H1 (cell line): ENCODE measurements around the gene RAB11B. TPM values are rescaled to one million over a fixed set of nuclear protein-coding genes. Genes with fewer than 3 reads are reported as not detected.

Source experiments
- CTCF ChIA-PET: fragments of 300-600 bp; sonication (Branson Sonifier 250); formaldehyde crosslinking; loops from one replicate; lab custom pipeline; 2021; ENCODE audit not compliant: partially characterized antibody; lab: Charles Lee
- POLR2A ChIA-PET: fragments of 300-600 bp; sonication (Branson Sonifier 250); formaldehyde crosslinking; loops from one replicate; lab custom pipeline; 2021; ENCODE audit warnings: inconsistent platforms; ENCODE audit not compliant: partially characterized antibody; lab: Charles Lee
- DNase-seq, 2 experiments: peaks; one replicate each; pipeline versions ENCODE4 v3.0.0 to v3.0.0-alpha.2; 2010 to 2022; ENCODE audit warnings: low spot score in 2 of 2, low read depth in 1 of 2, mixed read lengths in 1 of 2
- FAIRE-seq: peaks from 2 replicates; lab custom pipeline; 2011; peaks lifted over from hg19 to GRCh38; lab: Jason Lieb, UNC
- H2AFZ ChIP-seq: 2 replicates; pipeline ENCODE4 v1.8.1; 2012; ENCODE audit warnings: low read length, inconsistent platforms
- H2AK5ac ChIP-seq: 2 replicates; pipeline ENCODE4 v1.6.1; 2013; ENCODE audit warnings: low read depth, low read length
- H2BK120ac ChIP-seq: replicated peaks from 2 replicates; pipeline ENCODE3; 2013; ENCODE audit warnings: low read depth, low read length, inconsistent platforms
- H2BK12ac ChIP-seq: 2 replicates; pipeline ENCODE4 v1.6.1; 2013; ENCODE audit warnings: low read depth, low read length
- H2BK15ac ChIP-seq: 2 replicates; pipeline ENCODE4 v1.6.1; 2013; ENCODE audit warnings: low read length
- H2BK20ac ChIP-seq: 2 replicates; pipeline ENCODE4 v1.6.1; 2013; ENCODE audit warnings: low read length
- H2BK5ac ChIP-seq: 2 replicates; pipeline ENCODE4 v1.6.1; 2013; ENCODE audit warnings: low read depth, low read length
- H3K14ac ChIP-seq: 2 replicates; pipeline ENCODE4 v1.6.1; 2013; ENCODE audit warnings: inconsistent platforms; ENCODE audit not compliant: insufficient read length
- H3K18ac ChIP-seq: 2 replicates; pipeline ENCODE4 v1.6.1; 2013; ENCODE audit warnings: low read length; ENCODE audit errors: extremely low read depth
- H3K23ac ChIP-seq: 2 replicates; pipeline ENCODE4 v1.6.1; 2013; ENCODE audit warnings: inconsistent platforms; ENCODE audit not compliant: insufficient read length
- H3K23me2 ChIP-seq: 2 replicates; pipeline ENCODE4 v1.6.1; 2013; ENCODE audit warnings: low read depth, low read length
- H3K27ac ChIP-seq: 2 replicates; pipeline ENCODE4 v1.6.1; 2011; ENCODE audit warnings: low read depth, low read length, inconsistent platforms
- H3K27me3 ChIP-seq, 4 experiments: replicated peaks in 1 of 4; 1 replicate in 1 of 4; 2 replicates in 3 of 4; pipeline versions ENCODE4 v1.6.1 to v1.8.1; 2011 to 2013; ENCODE audit warnings: low read length in 3 of 4, mild to moderate bottlenecking in 3 of 4, inconsistent platforms in 2 of 4, mixed read lengths in 2 of 4, moderate library complexity in 1 of 4; ENCODE audit not compliant: control insufficient read depth in 3 of 4, insufficient read depth in 3 of 4; ENCODE audit errors: extremely low read depth in 1 of 4
- H3K36me3 ChIP-seq, 4 experiments: 2 replicates each; pipeline versions ENCODE4 v1.6.1 to v1.8.1; 2011 to 2013; ENCODE audit warnings: mild to moderate bottlenecking in 4 of 4, low read length in 3 of 4, moderate library complexity in 2 of 4, control low read depth in 1 of 4, inconsistent platforms in 1 of 4; ENCODE audit not compliant: insufficient read depth in 4 of 4, control insufficient read depth in 2 of 4
- H3K4ac ChIP-seq: replicated peaks from 2 replicates; pipeline ENCODE3; 2013; ENCODE audit warnings: low read length, low read depth, mixed read lengths, inconsistent platforms; ENCODE audit not compliant: insufficient read length
- H3K4me1 ChIP-seq, 4 experiments: replicated peaks in 1 of 4; 1 replicate in 1 of 4; 2 replicates in 3 of 4; pipeline versions ENCODE4 v1.6.1 to v1.8.1; 2011 to 2013; ENCODE audit warnings: low read length in 3 of 4, inconsistent platforms in 2 of 4, mixed read lengths in 1 of 4; ENCODE audit not compliant: insufficient read depth in 4 of 4, control insufficient read depth in 3 of 4
- H3K4me2 ChIP-seq, 2 experiments: 2 replicates each; pipeline versions ENCODE4 v1.6.1 to v1.8.1; 2011 to 2013; ENCODE audit warnings: low read depth in 2 of 2, low read length in 2 of 2, control low read depth in 1 of 2, inconsistent platforms in 1 of 2, mild to moderate bottlenecking in 1 of 2; ENCODE audit not compliant: insufficient read depth in 1 of 2
- H3K4me3 ChIP-seq, 4 experiments: fragments of 200-600, 300-600 bp in 1 of 4; sonication (generic), shearing (Covaris generic), sonication (Bioruptor Twin) in 1 of 4; 2 replicates each; pipeline versions ENCODE4 v1.5.1 to v1.8.1; 2011 to 2016; ENCODE audit warnings: low read length in 4 of 4, low read depth in 3 of 4, control low read depth in 2 of 4, inconsistent platforms in 2 of 4, mild to moderate bottlenecking in 2 of 4, mixed read lengths in 1 of 4, moderate library complexity in 1 of 4; ENCODE audit not compliant: insufficient read depth in 2 of 4; ENCODE audit errors: extremely low read depth in 1 of 4
- H3K56ac ChIP-seq: replicated peaks from 2 replicates; pipeline ENCODE3; 2013; ENCODE audit warnings: low read depth, mild to moderate bottlenecking, mixed read lengths, low read length, inconsistent platforms; ENCODE audit not compliant: insufficient read length
- H3K79me1 ChIP-seq: 2 replicates; pipeline ENCODE4 v1.6.1; 2013; ENCODE audit warnings: low read depth, low read length, control low read depth
- H3K79me2 ChIP-seq, 2 experiments: 2 replicates each; pipeline versions ENCODE4 v1.6.1 to v1.8.1; 2012 to 2013; ENCODE audit warnings: low read length in 2 of 2, mild to moderate bottlenecking in 2 of 2, inconsistent platforms in 1 of 2; ENCODE audit not compliant: insufficient read depth in 2 of 2, control insufficient read depth in 1 of 2
- H3K9ac ChIP-seq, 4 experiments: replicated peaks in 1 of 4; 1 replicate in 1 of 4; 2 replicates in 3 of 4; pipeline versions ENCODE4 v1.6.1 to v1.8.1; 2011 to 2013; ENCODE audit warnings: low read depth in 3 of 4, low read length in 3 of 4, control low read depth in 2 of 4, mild to moderate bottlenecking in 2 of 4, moderate library complexity in 2 of 4, inconsistent platforms in 1 of 4; ENCODE audit errors: extremely low read depth in 1 of 4
- H3K9me3 ChIP-seq, 2 experiments: 2 replicates each; pipeline versions ENCODE4 v1.6.1 to v1.8.1; 2012 to 2013; ENCODE audit warnings: mild to moderate bottlenecking in 2 of 2, moderate library complexity in 2 of 2, control low read depth in 1 of 2, inconsistent platforms in 1 of 2, low read depth in 1 of 2, low read length in 1 of 2, mixed read lengths in 1 of 2; ENCODE audit not compliant: insufficient read depth in 2 of 2
- H4K20me1 ChIP-seq, 2 experiments: replicated peaks in 1 of 2; 2 replicates each; pipeline versions ENCODE3 to v1.8.1; 2011 to 2013; ENCODE audit warnings: inconsistent platforms in 2 of 2, low read length in 2 of 2, mild to moderate bottlenecking in 1 of 2; ENCODE audit not compliant: insufficient read depth in 2 of 2, control insufficient read depth in 1 of 2
- H4K5ac ChIP-seq: 2 replicates; pipeline ENCODE4 v1.6.1; 2013; ENCODE audit warnings: low read length, low read depth, mixed read lengths, inconsistent platforms; ENCODE audit not compliant: insufficient read length
- H4K8ac ChIP-seq: 2 replicates; pipeline ENCODE4 v1.8.0; 2013; ENCODE audit warnings: mild to moderate bottlenecking, moderate library complexity, low read length, inconsistent platforms; ENCODE audit not compliant: insufficient read depth; ENCODE audit errors: extremely low read depth
- H4K91ac ChIP-seq: replicated peaks from 2 replicates; pipeline ENCODE3; 2013; ENCODE audit warnings: low read length, mixed read lengths, inconsistent platforms; ENCODE audit not compliant: insufficient read length
- ASH2L ChIP-seq: fragments of 200-600, 300-600 bp; sonication (generic); IDR thresholded peaks from one replicate; pipeline ENCODE4 v1.7.1; 2017; ENCODE audit warnings: low read length
- BACH1 ChIP-seq: IDR thresholded peaks from 2 replicates; pipeline ENCODE4 v1.6.1; 2012; ENCODE audit warnings: low read length, improper control_type of control experiment
- BRCA1 ChIP-seq: IDR thresholded peaks from 2 replicates; pipeline ENCODE4 v1.6.1; 2012; ENCODE audit warnings: low read depth, low read length, improper control_type of control experiment
- CBX8 ChIP-seq: fragments of 300-800, 300-1000 bp; sonication (generic); IDR thresholded peaks from 2 replicates; pipeline ENCODE4 v1.7.1; 2016; ENCODE audit warnings: low read depth, low read length, borderline replicate concordance
- CHD1 ChIP-seq: IDR thresholded peaks from 2 replicates; pipeline ENCODE4 v1.6.1; 2012; ENCODE audit warnings: low read depth, low read length, improper control_type of control experiment
- CHD2 ChIP-seq: IDR thresholded peaks from 2 replicates; pipeline ENCODE4 v1.6.1; 2012; ENCODE audit warnings: low read length, improper control_type of control experiment
- EGR1 ChIP-seq: IDR thresholded peaks from 2 replicates; pipeline ENCODE4 v1.6.1; 2011; ENCODE audit warnings: low read depth, low read length, borderline replicate concordance
- GABPA ChIP-seq: IDR thresholded peaks from 2 replicates; pipeline ENCODE4 v1.6.1; 2011; ENCODE audit warnings: mild to moderate bottlenecking, low read length, moderate library complexity, borderline replicate concordance; ENCODE audit not compliant: insufficient read depth
- JUN ChIP-seq: IDR thresholded peaks from 2 replicates; pipeline ENCODE4 v1.6.1; 2011; ENCODE audit warnings: low read depth, mild to moderate bottlenecking, improper control_type of control experiment, low read length
- JUND ChIP-seq: IDR thresholded peaks from 2 replicates; pipeline ENCODE4 v1.6.1; 2011; ENCODE audit warnings: mild to moderate bottlenecking, improper control_type of control experiment, low read length
- RNF2 ChIP-seq: fragments of 200-900, 300-1000 bp; sonication (generic); IDR thresholded peaks from 2 replicates; pipeline ENCODE4 v1.7.1; 2016; ENCODE audit warnings: borderline replicate concordance, low read depth, mild to moderate bottlenecking, antibody characterized with exemption, low read length; ENCODE audit not compliant: poor library complexity, severe bottlenecking; ENCODE audit errors: missing control alignments
- SP2 ChIP-seq: IDR thresholded peaks from 2 replicates; pipeline ENCODE4 v1.6.1; 2012; ENCODE audit warnings: mild to moderate bottlenecking, low read length, inconsistent platforms
- SP4 ChIP-seq: IDR thresholded peaks from 2 replicates; pipeline ENCODE4 v1.6.1; 2012; ENCODE audit warnings: low read length, inconsistent platforms
- SUZ12 ChIP-seq: fragments of 200-600 bp; sonication (generic); IDR thresholded peaks from 2 replicates; pipeline ENCODE4 v1.6.1; 2012; ENCODE audit warnings: mild to moderate bottlenecking, inconsistent platforms, low read length, moderate library complexity, mixed read lengths
- WGBS, 2 experiments: shearing (Covaris generic) in 1 of 2; methylation state at CpG; one replicate each; pipeline versions ENCODE4 v1.1.6 to v1.1.7; 2013 to 2015; ENCODE audit warnings: low lambda C conversion rate in 2 of 2, mixed read lengths in 2 of 2, inconsistent platforms in 1 of 2, low coverage in 1 of 2, missing lambda C conversion rate in 1 of 2; ENCODE audit not compliant: insufficient replicate concordance in 2 of 2, insufficient coverage in 1 of 2, insufficient read length in 1 of 2; ENCODE audit errors: extremely low coverage in 1 of 2, missing lambda C conversion rate in 1 of 2; 5-methylcytosine and 5-hydroxymethylcytosine counted together
- polyA plus RNA-seq, 7 experiments: library from polyadenylated mRNA; depleted of rRNA in 3 of 7; stranded (reverse) in 5 of 7; unstranded in 2 of 7; fragments of >200 nt in 5 of 7; fragments of 200-250 nt in 2 of 7; gene quantifications; 1 replicate in 5 of 7; 2 replicates in 1 of 7; 4 replicates in 1 of 7; pipeline versions ENCODE4 v1.2.1 to v1.2.3, GENCODE V29; 2011 to 2013; ENCODE audit warnings: missing spikeins in 2 of 7, mixed read lengths in 2 of 7
- total RNA-seq: library from RNA; stranded (reverse); fragmentation: NEBNext Ultra II Directional; extraction: Animal tissue kit (Norgen Biotek cat#: 25700); gene quantifications from 2 replicates; pipeline ENCODE4 v1.2.1, GENCODE V29; 2021

Gene RAB11B
- total and polyA plus RNA-seq, 2 of the 8 experiments (the other 6 are each of a cell fraction or from before 2014, with no cell fraction given), result 50.2 to 85.8 TPM

- H3K4me3 ChIP-seq, result no peak overlapping the region
- H4K5ac ChIP-seq, result no peak overlapping the region
- no peak overlapping the region for H3K27ac ChIP-seq
- H4K20me1 ChIP-seq, result peaks cover 2 to 10% of the 10 kb centered on the region in 2 experiments
- ChIA-PET CTCF (interaction anchor here (0.9 to 3.5 kb wide), 6 partner anchors 10 to 56 kb away, joined by 3 to 11 read pairs (median 4); no protein-coding TSS in a partner anchor), POLR2A (interaction anchor here (0.9 to 1.6 kb wide), 3 partner anchors 14 to 84 kb away, joined by 3 to 5 read pairs (median 3); no protein-coding TSS in a partner anchor)
- peaks cover 6% of the 10 kb centered on the region for H3K79me1 ChIP-seq
- no peaks in the 10 kb centered on the region for H3K4me1 ChIP-seq
- no peak overlapping the region for H2AK5ac ChIP-seq
- no peak overlapping the region for H4K91ac ChIP-seq
- H3K18ac ChIP-seq, result no peak overlapping the region
- no peak overlapping the region for H3K4ac ChIP-seq
- no peak overlapping the region for H2BK20ac ChIP-seq
- H3K4me2 ChIP-seq, result no peak overlapping the region
- no peaks in the 10 kb centered on the region for H3K9me3 ChIP-seq
- H2BK15ac ChIP-seq, result no peak overlapping the region
- no peak overlapping the region for H2AFZ ChIP-seq
- no peak overlapping the region for H3K9ac ChIP-seq
- no peak overlapping the region; the same call in 1 of the 2 replicates for H4K8ac ChIP-seq
- H3K36me3 ChIP-seq, result peaks cover 0 to 18% (median 10%) of the 10 kb centered on the region in 4 experiments; a peak in 5 of 8 replicates
- H3K56ac ChIP-seq, result no peak overlapping the region
- FAIRE-seq, result no peak
- no peaks in the 10 kb centered on the region for H3K79me2 ChIP-seq
- no peak overlapping the region for H2BK120ac ChIP-seq
- H3K23ac ChIP-seq, result no peak overlapping the region
- H2BK5ac ChIP-seq, result no peak overlapping the region
- DNase-seq, result no peak
- H3K23me2 ChIP-seq, result no peaks in the 10 kb centered on the region
- WGBS, 2 experiments, result 89% methylated on average over 15 of the region's 18 CpGs; no CpG with 5 or more reads in 1 of the 2 experiments
- no peak overlapping the region for H2BK12ac ChIP-seq
- H3K14ac ChIP-seq, result no peak overlapping the region
- H3K27me3 ChIP-seq, result no peaks in the 10 kb centered on the region
- TF ChIP-seq SUZ12 (no peak), ASH2L (no peak), GABPA (no peak), SP4 (no peak), JUN (no peak), RNF2 (no peak), JUND (no peak), SP2 (no peak), CHD1 (no peak), BACH1 (no peak), CHD2 (no peak), BRCA1 (no peak), CBX8 (no peak), EGR1 (no peak)
Measured at GRCh38 chr19:8404391-8405151, 14.4 kb downstream of the RAB11B start.
